ENCODE data around the gene KMT2C.
"Not testable (repeated sequence)": the region's sequence is repeated elsewhere in the genome, so short reads cannot be mapped to it uniquely, and the experiment has no call there.

KMT2C gene

GRCh38 chr7:152424348-152425108, 11.3 kb downstream of the KMT2C start:
- H3K4me1 ChIP-seq (ENCODE audit: control insufficient read depth, insufficient read depth, low read length, poor library complexity, severe bottlenecking) = no peaks in the 10 kb centered on the region
- peaks cover 16% of the 10 kb centered on the region for H3K9me3 ChIP-seq (ENCODE audit: control insufficient read depth, low read length)
- H3K27ac ChIP-seq (ENCODE audit: low read depth, low read length, severe bottlenecking) = no peak overlapping the region
- H3K36me3 ChIP-seq (ENCODE audit: control insufficient read depth, insufficient read depth, low read length) = peaks cover 4% of the 10 kb centered on the region
- WGBS, 2 experiments (ENCODE audit: insufficient coverage in 2 of 2) = 100% methylated on average over 5 to 6 of the region's 8 CpGs
- H3K4me3 ChIP-seq (ENCODE audit: extremely low read depth, insufficient read depth, low read length, poor library complexity, severe bottlenecking) = no peak overlapping the region

GRCh38 chr7:152423991-152424347, 11.8 kb downstream of the KMT2C start:
- Histone ChIP-seq H3K27ac (ENCODE audit: low read depth, low read length, severe bottlenecking) (no peak overlapping the region), H3K4me1 (ENCODE audit: control insufficient read depth, insufficient read depth, low read length, poor library complexity, severe bottlenecking) (no peaks in the 10 kb centered on the region), H3K4me3 (ENCODE audit: extremely low read depth, insufficient read depth, low read length, poor library complexity, severe bottlenecking) (no peak overlapping the region), H3K9me3 (ENCODE audit: control insufficient read depth, low read length) (peaks cover 16% of the 10 kb centered on the region), H3K36me3 (ENCODE audit: control insufficient read depth, insufficient read depth, low read length) (peaks cover 4% of the 10 kb centered on the region)
- 100% methylated on average over 1 to 3 of the region's 3 CpGs for WGBS, 2 experiments (ENCODE audit: insufficient coverage in 2 of 2)

- H3K4me1 ChIP-seq (ENCODE audit: control insufficient read depth, insufficient read depth, low read length, poor library complexity, severe bottlenecking); H3K27ac ChIP-seq (ENCODE audit: low read depth, low read length, severe bottlenecking); H3K4me3 ChIP-seq (ENCODE audit: extremely low read depth, insufficient read depth, low read length, poor library complexity, severe bottlenecking); H3K36me3 ChIP-seq (ENCODE audit: control insufficient read depth, insufficient read depth, low read length): not testable (repeated sequence)
- WGBS, 2 experiments (ENCODE audit: insufficient coverage in 2 of 2) = 93 to 94% methylated on average over 2 to 3 of the region's 4 CpGs
- peaks cover 16% of the 10 kb centered on the region for H3K9me3 ChIP-seq (ENCODE audit: control insufficient read depth, low read length)
These were observed 12.6 kb downstream of the KMT2C start for GRCh38 chr7:152423171-152423570.

- H3K4me3 ChIP-seq (ENCODE audit: extremely low read depth, insufficient read depth, low read length, poor library complexity, severe bottlenecking); H3K27ac ChIP-seq (ENCODE audit: low read depth, low read length, severe bottlenecking); H3K36me3 ChIP-seq (ENCODE audit: control insufficient read depth, insufficient read depth, low read length); H3K4me1 ChIP-seq (ENCODE audit: control insufficient read depth, insufficient read depth, low read length, poor library complexity, severe bottlenecking): not testable (repeated sequence)
- H3K9me3 ChIP-seq (ENCODE audit: control insufficient read depth, low read length) = peaks cover 16% of the 10 kb centered on the region
These were observed 14.9 kb downstream of the KMT2C start for GRCh38 chr7:152420950-152421349.

GRCh38 chr7:152419473-152420429, 16.1 kb downstream of the KMT2C start:
- Histone ChIP-seq H3K9me3 (ENCODE audit: control insufficient read depth, low read length) (peaks cover 16% of the 10 kb centered on the region), H3K36me3 (ENCODE audit: control insufficient read depth, insufficient read depth, low read length) (peaks cover 9% of the 10 kb centered on the region), H3K27ac (ENCODE audit: low read depth, low read length, severe bottlenecking) (no peak overlapping the region), H3K4me1 (ENCODE audit: control insufficient read depth, insufficient read depth, low read length, poor library complexity, severe bottlenecking) (no peaks in the 10 kb centered on the region), H3K4me3 (ENCODE audit: extremely low read depth, insufficient read depth, low read length, poor library complexity, severe bottlenecking) (no peak overlapping the region)
- WGBS, 2 experiments (ENCODE audit: insufficient coverage in 2 of 2) = 85 to 96% methylated on average over 2 to 3 of the region's 5 CpGs

GRCh38 chr7:152414779-152415178, 21.0 kb downstream of the KMT2C start:
- Histone ChIP-seq H3K9me3 (ENCODE audit: control insufficient read depth, low read length) (no peaks in the 10 kb centered on the region), H3K27ac (ENCODE audit: low read depth, low read length, severe bottlenecking) (no peak overlapping the region), H3K4me3 (ENCODE audit: extremely low read depth, insufficient read depth, low read length, poor library complexity, severe bottlenecking) (no peak overlapping the region), H3K36me3 (ENCODE audit: control insufficient read depth, insufficient read depth, low read length) (peaks cover 5% of the 10 kb centered on the region), H3K4me1 (ENCODE audit: control insufficient read depth, insufficient read depth, low read length, poor library complexity, severe bottlenecking) (no peaks in the 10 kb centered on the region)
- 90 to 100% methylated on average over 1 of the region's 2 CpGs for WGBS, 2 experiments (ENCODE audit: insufficient coverage in 2 of 2)

GRCh38 chr7:152411389-152411788, 24.4 kb downstream of the KMT2C start:
- Histone ChIP-seq H3K4me3 (ENCODE audit: extremely low read depth, insufficient read depth, low read length, poor library complexity, severe bottlenecking) (no peak overlapping the region), H3K4me1 (ENCODE audit: control insufficient read depth, insufficient read depth, low read length, poor library complexity, severe bottlenecking) (no peaks in the 10 kb centered on the region), H3K9me3 (ENCODE audit: control insufficient read depth, low read length) (peaks cover 10% of the 10 kb centered on the region), H3K27ac (ENCODE audit: low read depth, low read length, severe bottlenecking) (no peak overlapping the region), H3K36me3 (ENCODE audit: control insufficient read depth, insufficient read depth, low read length) (no peaks in the 10 kb centered on the region)
- WGBS, 2 experiments (ENCODE audit: insufficient coverage in 2 of 2) = 28% methylated on average over 2 of the region's 5 CpGs; no CpG with 5 or more reads in 1 of the 2 experiments

GRCh38 chr7:152406491-152406890, 29.3 kb downstream of the KMT2C start:
- 30 to 33% methylated on average over 3 of the region's 3 CpGs for WGBS, 2 experiments (ENCODE audit: insufficient coverage in 2 of 2)
- H3K4me1 ChIP-seq (ENCODE audit: control insufficient read depth, insufficient read depth, low read length, poor library complexity, severe bottlenecking) = no peaks in the 10 kb centered on the region
- no peak overlapping the region for H3K27ac ChIP-seq (ENCODE audit: low read depth, low read length, severe bottlenecking)
- no peak overlapping the region for H3K4me3 ChIP-seq (ENCODE audit: extremely low read depth, insufficient read depth, low read length, poor library complexity, severe bottlenecking)
- peaks cover 50% of the 10 kb centered on the region for H3K9me3 ChIP-seq (ENCODE audit: control insufficient read depth, low read length)
- no peaks in the 10 kb centered on the region for H3K36me3 ChIP-seq (ENCODE audit: control insufficient read depth, insufficient read depth, low read length)

- not testable (repeated sequence) for H3K27ac ChIP-seq (ENCODE audit: low read depth, low read length, severe bottlenecking); H3K36me3 ChIP-seq (ENCODE audit: control insufficient read depth, insufficient read depth, low read length); H3K4me3 ChIP-seq (ENCODE audit: extremely low read depth, insufficient read depth, low read length, poor library complexity, severe bottlenecking); H3K4me1 ChIP-seq (ENCODE audit: control insufficient read depth, insufficient read depth, low read length, poor library complexity, severe bottlenecking)
- whole genome bisulfite sequencing, 2 experiments (ENCODE audit: insufficient coverage in 2 of 2) = 51 to 61% methylated on average over 2 of the region's 2 CpGs
- H3K9me3 ChIP-seq (ENCODE audit: control insufficient read depth, low read length) = peaks cover 50% of the 10 kb centered on the region
These were observed 29.8 kb downstream of the KMT2C start for GRCh38 chr7:152406030-152406429.

GRCh38 chr7:152403726-152404125, 32.1 kb downstream of the KMT2C start:
- H3K27ac ChIP-seq (ENCODE audit: low read depth, low read length, severe bottlenecking) = no peak overlapping the region
- peaks cover 50% of the 10 kb centered on the region for H3K9me3 ChIP-seq (ENCODE audit: control insufficient read depth, low read length)
- 34 to 52% methylated on average over 3 to 4 of the region's 4 CpGs for WGBS, 2 experiments (ENCODE audit: insufficient coverage in 2 of 2)
- H3K36me3 ChIP-seq (ENCODE audit: control insufficient read depth, insufficient read depth, low read length) = no peaks in the 10 kb centered on the region
- no peaks in the 10 kb centered on the region for H3K4me1 ChIP-seq (ENCODE audit: control insufficient read depth, insufficient read depth, low read length, poor library complexity, severe bottlenecking)
- no peak overlapping the region for H3K4me3 ChIP-seq (ENCODE audit: extremely low read depth, insufficient read depth, low read length, poor library complexity, severe bottlenecking)

Data from mesodermal cell (in vitro differentiated cells).